ENCODE measurements around the gene C22orf15.

- TF ChIP-seq ZNF232 (CRISPR knock-in tag; IDR thresholded peaks at IDR 0.05) (no peak), USF2 (CRISPR knock-in tag; IDR thresholded peaks at IDR 0.05) (no peak), CTCF (IDR thresholded peaks at IDR 0.05 in 2 of 3, conservative IDR thresholded peaks at IDR 0.05 in 1 of 3; ENCODE audit: insufficient read depth in 2 of 3, low read depth in 1 of 3, low read length in 3 of 3) (no peak), PHB2 (IDR thresholded peaks at IDR 0.05; ENCODE audit: low read depth) (no peak), CREB1 (IDR thresholded peaks at IDR 0.05) (no peak), CREB1 (CRISPR knock-in tag; IDR thresholded peaks at IDR 0.05) (no peak)
These were observed 12.2 kb downstream of the C22orf15 start for GRCh38 chr22:23774922-23775436.
